HepG2 (cell line): ENCODE results near the gene TTC31. TPM values are rescaled to one million over a fixed set of nuclear protein-coding genes. Genes with fewer than 3 reads are reported as not detected.

Experiments
- ATF5 ChIP-seq: sonication (generic); formaldehyde crosslinking; IDR thresholded peaks from 2 replicates; pipeline ENCODE4 v1.4.0; 2020; ENCODE audit warnings: mild to moderate bottlenecking, low read depth, missing genetic modification reagents
- ERF ChIP-seq: IDR thresholded peaks from 2 replicates; pipeline ENCODE4 v1.6.1; 2018; ENCODE audit warnings: missing biosample characterization, missing genetic modification reagents
- FUBP1 ChIP-seq: sonication (generic); formaldehyde crosslinking; IDR thresholded peaks from 2 replicates; pipeline ENCODE4 v1.5.1; 2020; ENCODE audit warnings: missing genetic modification reagents, mild to moderate bottlenecking, borderline replicate concordance
- HHEX ChIP-seq: IDR thresholded peaks from 2 replicates; pipeline ENCODE4 v1.6.1; 2016; ENCODE audit warnings: control low read depth
- IKZF4 ChIP-seq: sonication (generic); formaldehyde crosslinking; IDR thresholded peaks from 2 replicates; pipeline ENCODE4 v1.5.1; 2020; ENCODE audit warnings: borderline replicate concordance, mild to moderate bottlenecking, low read depth, missing genetic modification reagents; ENCODE audit errors: not compliant biosample characterization
- KDM5A ChIP-seq: fragments of 200-600 bp; sonication (generic); IDR thresholded peaks from 2 replicates; pipeline ENCODE4 v1.7.0; 2018; ENCODE audit warnings: antibody characterized with exemption, mild to moderate bottlenecking, low read length, borderline replicate concordance
- KLF12 ChIP-seq: sonication (generic); formaldehyde crosslinking; IDR thresholded peaks from 2 replicates; pipeline ENCODE4 v1.4.0; 2020; ENCODE audit warnings: missing genetic modification reagents, borderline replicate concordance
- MBNL3 ChIP-seq: fragments of 250-450 bp; sonication (Bioruptor Pico); conservative IDR thresholded peaks from 2 replicates; pipeline ENCODE4 v1.8.0; 2022; ENCODE audit warnings: mild to moderate bottlenecking, inconsistent platforms
- NFATC3 ChIP-seq: sonication (generic); formaldehyde crosslinking; IDR thresholded peaks from 2 replicates; pipeline ENCODE4 v1.5.1; 2020; ENCODE audit warnings: mild to moderate bottlenecking, missing genetic modification reagents
- NFE2L2 ChIP-seq: fragments of 150-350 bp; IDR thresholded peaks from 2 replicates; pipeline ENCODE4 v1.6.1; 2014; ENCODE audit warnings: low read length
- NR1H2 ChIP-seq: sonication (generic); formaldehyde crosslinking; IDR thresholded peaks from 2 replicates; pipeline ENCODE4 v1.8.1; 2022; ENCODE audit warnings: low read depth, missing genetic modification reagents, borderline replicate concordance
- POLR2AphosphoS5 ChIP-seq: IDR thresholded peaks from 2 replicates; pipeline ENCODE4 v1.6.1; 2012; ENCODE audit warnings: low read depth, low read length
- RBFOX2 ChIP-seq: fragments of 200-400 bp; formaldehyde crosslinking; IDR thresholded peaks from 2 replicates; pipeline ENCODE4 v1.6.1; 2017; ENCODE audit warnings: low read depth, mild to moderate bottlenecking, low read length
- REPIN1 ChIP-seq: sonication (generic); formaldehyde crosslinking; IDR thresholded peaks from 2 replicates; pipeline ENCODE4 v1.8.0; 2022; ENCODE audit warnings: missing genetic modification reagents, low read depth, mild to moderate bottlenecking, borderline replicate concordance
- REXO4 ChIP-seq: sonication (generic); formaldehyde crosslinking; IDR thresholded peaks from 2 replicates; pipeline ENCODE4 v1.8.0; 2022; ENCODE audit warnings: missing genetic modification reagents, mild to moderate bottlenecking, borderline replicate concordance
- RFX1 ChIP-seq: fragments of 450-650 bp; IDR thresholded peaks from 2 replicates; pipeline ENCODE4 v1.6.1; 2017
- SMAD9 ChIP-seq: sonication (generic); formaldehyde crosslinking; IDR thresholded peaks from 2 replicates; pipeline ENCODE4 v1.5.1; 2020; ENCODE audit warnings: mild to moderate bottlenecking, missing genetic modification reagents
- SMARCE1 ChIP-seq: fragments of 450-650 bp; IDR thresholded peaks from 2 replicates; pipeline ENCODE4 v1.6.1; 2017; ENCODE audit warnings: borderline replicate concordance
- SRF ChIP-seq: IDR thresholded peaks from 2 replicates; pipeline ENCODE4 v1.6.1; 2011; ENCODE audit warnings: mild to moderate bottlenecking, low read depth, low read length, moderate library complexity
- WIZ ChIP-seq: sonication (generic); formaldehyde crosslinking; IDR thresholded peaks from 2 replicates; pipeline ENCODE4 v1.5.1; 2020; ENCODE audit warnings: mild to moderate bottlenecking, missing genetic modification reagents
- ZNF337 ChIP-seq: sonication (generic); formaldehyde crosslinking; IDR thresholded peaks from 2 replicates; pipeline ENCODE4 v1.5.1; 2020; ENCODE audit warnings: missing genetic modification reagents, low read depth, mild to moderate bottlenecking, borderline replicate concordance
- ZNF362 ChIP-seq: sonication (generic); formaldehyde crosslinking; IDR thresholded peaks from 2 replicates; pipeline ENCODE4 v1.4.0; 2020; ENCODE audit warnings: missing genetic modification reagents, mild to moderate bottlenecking, borderline replicate concordance
- ZNF432 ChIP-seq: sonication (generic); formaldehyde crosslinking; IDR thresholded peaks from 2 replicates; pipeline ENCODE4 v1.5.0; 2020; ENCODE audit warnings: missing genetic modification reagents, mild to moderate bottlenecking, borderline replicate concordance
- ZNF607 ChIP-seq: sonication (generic); formaldehyde crosslinking; IDR thresholded peaks from 2 replicates; pipeline ENCODE4 v1.5.1; 2020; ENCODE audit warnings: missing genetic modification reagents, mild to moderate bottlenecking, borderline replicate concordance
- ZNF615 ChIP-seq: sonication (generic); formaldehyde crosslinking; IDR thresholded peaks from 2 replicates; pipeline ENCODE4 v1.5.0; 2020; ENCODE audit warnings: mild to moderate bottlenecking, missing genetic modification reagents, borderline replicate concordance
- ZNF724P ChIP-seq: sonication (generic); formaldehyde crosslinking; IDR thresholded peaks from 2 replicates; pipeline ENCODE4 v1.8.0; 2022; ENCODE audit warnings: missing genetic modification reagents, borderline replicate concordance
- ZNF83 ChIP-seq: sonication (generic); formaldehyde crosslinking; IDR thresholded peaks from 2 replicates; pipeline ENCODE4 v1.4.0; 2020; ENCODE audit warnings: missing genetic modification reagents, mild to moderate bottlenecking, borderline replicate concordance
- polyA plus RNA-seq, 8 experiments: library from polyadenylated mRNA; depleted of rRNA in 3 of 8; stranded (reverse) in 7 of 8; unstranded in 1 of 8; fragments of >200 nt; fragmentation: Illumina TruSeq in 4 of 8; extraction: Trizol in 4 of 8; gene quantifications; 2 replicates each; pipeline versions ENCODE4 v1.2.1 to v1.2.3, GENCODE V29; 2011 to 2016; ENCODE audit warnings: low read depth in 4 of 8, missing spikeins in 1 of 8, mixed read lengths in 1 of 8; ENCODE audit not compliant: insufficient read depth in 1 of 8
- total RNA-seq, 5 experiments: library from RNA; depleted of rRNA; stranded (reverse); fragments of >200 nt; fragmentation: Illumina TruSeq; extraction: Trizol; gene quantifications; 2 replicates each; pipeline ENCODE4 v1.2.3, GENCODE V29; 2016; ENCODE audit warnings: low read depth in 1 of 5

TTC31 gene
- total and polyA plus RNA-seq, 2 of the 13 experiments (the other 11 are each of a cell fraction or from before 2014, with no cell fraction given): 28.3 to 39.5 TPM

- peak; percentile 36; the same call in 1 of the 2 replicates for TF ChIP-seq ZNF607 (CRISPR knock-in tag)
- no peak for TF ChIP-seq SMARCE1
- peak; percentile 90 for TF ChIP-seq REPIN1
- no peak; the same call in 1 of the 2 replicates for TF ChIP-seq ZNF83 (CRISPR knock-in tag)
- no peak for TF ChIP-seq FUBP1 (CRISPR knock-in tag)
- 0 out of 2 replicates have a peak, but pooled peaks have one; percentile 1 for TF ChIP-seq NFE2L2
- no peak; the same call in 1 of the 2 replicates for TF ChIP-seq WIZ (CRISPR knock-in tag)
- no peak for TF ChIP-seq ZNF615 (CRISPR knock-in tag)
- TF ChIP-seq ZNF432 (CRISPR knock-in tag): no peak
- peak; percentile 92; the same call in 1 of the 2 replicates for TF ChIP-seq ZNF337 (CRISPR knock-in tag)
- peak; percentile 77 for TF ChIP-seq ERF (CRISPR knock-in tag)
- peak; percentile 58; the same call in 1 of the 2 replicates for TF ChIP-seq HHEX
- TF ChIP-seq POLR2AphosphoS5: peak; percentile 92
- TF ChIP-seq REXO4 (CRISPR knock-in tag): no peak; the same call in none of the 2 replicates
- no peak for TF ChIP-seq RFX1
- TF ChIP-seq ATF5 (CRISPR knock-in tag): no peak
- peak; percentile 99 for TF ChIP-seq KDM5A
- TF ChIP-seq SRF: peak; percentile 39; the same call in 1 of the 2 replicates
- no peak for TF ChIP-seq MBNL3
- TF ChIP-seq KLF12 (CRISPR knock-in tag): peak; percentile 96
- TF ChIP-seq ZNF362 (CRISPR knock-in tag): 0 out of 2 replicates have a peak, but pooled peaks have one; percentile 43
- no peak for TF ChIP-seq NR1H2 (CRISPR knock-in tag)
- peak; percentile 51 for TF ChIP-seq ZNF724P (CRISPR knock-in tag)
- peak; percentile 81; the same call in 1 of the 2 replicates for TF ChIP-seq NFATC3 (CRISPR knock-in tag)
- no peak for TF ChIP-seq RBFOX2
- TF ChIP-seq SMAD9 (CRISPR knock-in tag): peak; percentile 90; the same call in 1 of the 2 replicates
- TF ChIP-seq IKZF4 (CRISPR knock-in tag): peak; percentile 87
These were observed at the start of gene TTC31, which contains the start of gene CCDC142 (continued) for GRCh38 chr2:74482801-74483674.
